Gastrocnemius medialis (tissue), 4 donors: ENCODE results near the gene ALG3. TPM values are rescaled to one million over a fixed set of nuclear protein-coding genes. Genes with fewer than 3 reads are reported as not detected.

Experiments used
- ATAC-seq, 2 donors: fragments of 150-250 bp; one replicate each; pipeline ENCODE4 v1.9.1; 2016
- DNase-seq, 2 donors: peaks; one replicate each; pipeline ENCODE4 v3.0.0-alpha.2; 2019
- H3K27ac ChIP-seq, 4 donors: fragments of 200-600 bp; sonication (generic); 1 replicate in 1 of 4; 2 replicates in 3 of 4; pipeline ENCODE4 v1.5.1; 2016 to 2018; ENCODE audit warnings: mild to moderate bottlenecking in 2 of 4, moderate library complexity in 1 of 4
- H3K27me3 ChIP-seq, 3 donors: fragments of 200-600 bp; sonication (generic) in 2 of 3; 1 replicate in 1 of 3; 2 replicates in 2 of 3; pipeline versions ENCODE4 v1.5.1 to v1.6.0; 2016 to 2019; ENCODE audit warnings: mild to moderate bottlenecking in 1 of 3, moderate library complexity in 1 of 3
- H3K36me3 ChIP-seq, 2 donors: fragments of 200-600 bp; sonication (generic) in 1 of 2; one replicate each; pipeline ENCODE4 v1.5.1; 2017 to 2018
- H3K4me1 ChIP-seq, 2 donors: fragments of 200-600 bp; sonication (generic) in 1 of 2; one replicate each; pipeline ENCODE4 v1.5.1; 2016 to 2017; ENCODE audit warnings: mild to moderate bottlenecking in 2 of 2
- H3K4me3 ChIP-seq, 4 donors: fragments of 200-600 bp; sonication (generic) in 3 of 4; 1 replicate in 1 of 4; 2 replicates in 3 of 4; pipeline ENCODE4 v1.5.1; 2016 to 2019; ENCODE audit warnings: mild to moderate bottlenecking in 2 of 4
- H3K9me3 ChIP-seq, 3 donors: fragments of 200-600 bp; sonication (generic) in 2 of 3; 1 replicate in 1 of 3; 2 replicates in 2 of 3; pipeline ENCODE4 v1.5.1; 2016 to 2019
- POLR2A ChIP-seq, 2 donors: fragments of 450-650 bp; IDR thresholded peaks; one replicate each; pipeline ENCODE4 v1.6.1; 2017; ENCODE audit warnings: antibody characterized with exemption in 2 of 2, mild to moderate bottlenecking in 2 of 2, moderate library complexity in 2 of 2
- in situ Hi-C, 4 donors: fragments of 200-750 bp; cut with MboI; loops; one replicate each; pipeline versions ENCODE4 v1.15.0 to v1.8.0; 2017; ENCODE audit warnings: low sequenced_read_pairs in 4 of 4
- intact Hi-C: fragments of 100-400 bp; cut with DNase I; formaldehyde crosslinking; loops from one replicate; pipeline ENCODE4 v1.15.1; 2023; ENCODE audit warnings: low total_unique reads
- total RNA-seq, 4 donors: library from RNA; depleted of rRNA; stranded (reverse); fragments of >200 nt; gene quantifications; one replicate each; pipeline versions ENCODE4 v1.1.0 to v1.2.3, GENCODE V29; 2016
- TF ChIP-seq, protein P1 (sequence below), 5 experiments: fragments of 450-650 bp in 3 of 5; fragments of 200-600 bp in 2 of 5; sonication (generic) in 2 of 5; IDR thresholded peaks in 4 of 5; conservative IDR thresholded peaks in 1 of 5; 1 replicate in 4 of 5; 2 replicates in 1 of 5; pipeline ENCODE4 v1.5.1; 2016 to 2019; ENCODE audit warnings: antibody characterized with exemption in 5 of 5, mild to moderate bottlenecking in 3 of 5, moderate library complexity in 3 of 5

ALG3 gene
- total RNA-seq, 4 donors from 2014 or later, result 35.0 to 58.1 (median 50.1) TPM

DNA sequence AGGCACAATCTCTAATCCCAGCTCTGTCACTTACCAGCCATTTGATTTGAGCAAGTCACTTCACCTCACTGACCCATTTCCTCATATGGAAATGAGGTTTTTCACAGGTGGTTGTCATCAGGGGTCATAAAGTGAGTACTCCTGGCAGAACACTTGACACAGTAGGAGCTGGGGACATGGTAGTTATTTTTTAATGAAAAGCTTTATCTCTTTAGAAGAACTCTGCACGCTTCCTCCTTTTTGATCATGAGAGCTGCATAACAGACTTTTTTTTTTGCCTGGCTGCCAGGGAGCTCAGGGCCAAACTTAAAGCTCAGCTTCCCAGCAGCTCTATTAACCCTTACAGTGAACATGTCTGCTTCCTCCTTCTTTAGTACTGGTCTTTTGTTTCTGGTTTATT, 11.0 kb downstream of the ALG3 start:
- TF ChIP-seq, protein P1, sequence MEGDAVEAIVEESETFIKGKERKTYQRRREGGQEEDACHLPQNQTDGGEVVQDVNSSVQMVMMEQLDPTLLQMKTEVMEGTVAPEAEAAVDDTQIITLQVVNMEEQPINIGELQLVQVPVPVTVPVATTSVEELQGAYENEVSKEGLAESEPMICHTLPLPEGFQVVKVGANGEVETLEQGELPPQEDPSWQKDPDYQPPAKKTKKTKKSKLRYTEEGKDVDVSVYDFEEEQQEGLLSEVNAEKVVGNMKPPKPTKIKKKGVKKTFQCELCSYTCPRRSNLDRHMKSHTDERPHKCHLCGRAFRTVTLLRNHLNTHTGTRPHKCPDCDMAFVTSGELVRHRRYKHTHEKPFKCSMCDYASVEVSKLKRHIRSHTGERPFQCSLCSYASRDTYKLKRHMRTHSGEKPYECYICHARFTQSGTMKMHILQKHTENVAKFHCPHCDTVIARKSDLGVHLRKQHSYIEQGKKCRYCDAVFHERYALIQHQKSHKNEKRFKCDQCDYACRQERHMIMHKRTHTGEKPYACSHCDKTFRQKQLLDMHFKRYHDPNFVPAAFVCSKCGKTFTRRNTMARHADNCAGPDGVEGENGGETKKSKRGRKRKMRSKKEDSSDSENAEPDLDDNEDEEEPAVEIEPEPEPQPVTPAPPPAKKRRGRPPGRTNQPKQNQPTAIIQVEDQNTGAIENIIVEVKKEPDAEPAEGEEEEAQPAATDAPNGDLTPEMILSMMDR (IDR thresholded peaks at IDR 0.05 in 4 of 5, conservative IDR thresholded peaks at IDR 0.05 in 1 of 5), result no peak
- no peak for TF ChIP-seq POLR2A (IDR thresholded peaks at IDR 0.05)
- Histone ChIP-seq H3K27me3 (no peaks in the 10 kb centered on the region), H3K9me3 (no peaks in the 10 kb centered on the region), H3K27ac (no peak overlapping the region), H3K36me3 (peaks cover 0 to 7% of the 10 kb centered on the region in 2 donors), H3K4me1 (no peaks in the 10 kb centered on the region), H3K4me3 (no peak overlapping the region)
- no peak for DNase-seq
- intact Hi-C loops (no loop called here), in situ Hi-C loops (loop anchor here in 2 of 4 donors (25.0 kb wide), 2 partner anchors 101 to 351 kb away; partner anchors contain the start of genes EIF2B5 (in 1 of the 2) and PARL (in 1 of the 2))
- no peak for ATAC-seq

DNA sequence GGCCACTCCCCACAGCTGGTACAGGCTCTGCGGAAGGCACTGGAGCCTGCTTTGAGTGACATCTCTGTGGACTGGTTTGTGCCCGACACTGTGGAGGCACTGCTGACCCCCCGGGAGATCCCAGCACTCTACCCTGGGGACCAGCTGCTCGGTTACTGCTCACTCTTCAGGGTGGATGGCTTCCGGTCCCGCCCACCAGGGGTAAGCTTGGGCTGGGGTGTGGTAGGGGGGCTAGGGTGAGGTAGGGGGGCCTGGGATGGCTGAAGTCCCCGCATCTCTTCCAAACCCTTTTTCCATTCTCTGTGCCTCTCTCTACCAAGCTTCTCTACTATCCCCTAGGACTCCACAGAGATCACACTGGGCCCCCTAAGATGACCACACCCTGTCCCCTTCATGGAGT, 11.6 kb downstream of the ALG3 start:
- Histone ChIP-seq H3K4me1 (no peaks in the 10 kb centered on the region), H3K27me3 (peaks cover 0 to 3% (median 3%) of the 10 kb centered on the region in 3 donors), H3K9me3 (no peaks in the 10 kb centered on the region), H3K4me3 (no peak overlapping the region), H3K27ac (no peak overlapping the region), H3K36me3 (peaks cover 0 to under 1% of the 10 kb centered on the region in 2 donors)
- intact Hi-C loops, result no loop called here
- in situ Hi-C loops, result loop anchor here in 2 of 4 donors (25.0 kb wide), 2 partner anchors 100 to 350 kb away; partner anchors contain the start of genes EIF2B5 (in 1 of the 2) and PARL (in 1 of the 2)
- no peak for TF ChIP-seq POLR2A (IDR thresholded peaks at IDR 0.05)
- TF ChIP-seq, protein P1 (IDR thresholded peaks at IDR 0.05 in 4 of 5, conservative IDR thresholded peaks at IDR 0.05 in 1 of 5), result no peak
- ATAC-seq, result no peak
- DNase-seq, result no peak

DNA sequence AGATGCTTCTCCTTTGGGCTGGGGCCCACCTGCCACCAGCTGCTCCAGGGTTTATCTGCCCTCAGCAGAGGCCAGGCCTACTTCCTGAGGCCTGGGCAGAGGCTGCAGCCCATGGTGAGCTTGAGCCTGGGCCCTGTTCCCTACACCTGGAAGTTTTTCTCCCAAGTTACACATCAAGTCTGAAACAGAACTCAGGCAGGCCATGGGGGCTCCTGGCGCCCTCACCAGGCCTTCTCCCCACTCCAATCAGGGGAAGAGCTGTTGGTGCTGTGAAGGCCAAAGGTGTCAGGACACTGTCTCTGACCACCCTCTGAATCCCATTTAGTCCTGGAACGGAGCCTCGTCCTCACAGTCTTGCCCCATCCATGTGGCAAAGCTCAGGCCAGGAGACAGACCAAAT, 12.1 kb downstream of the ALG3 start:
- in situ Hi-C loops, result loop anchor here in 2 of 4 donors (25.0 kb wide), 2 partner anchors 99 to 349 kb away; partner anchors contain the start of genes EIF2B5 (in 1 of the 2) and PARL (in 1 of the 2)
- H3K9me3 ChIP-seq, result no peaks in the 10 kb centered on the region
- H3K27ac ChIP-seq, result no peak overlapping the region
- TF ChIP-seq POLR2A (IDR thresholded peaks at IDR 0.05), result no peak
- TF ChIP-seq, protein P1 (IDR thresholded peaks at IDR 0.05 in 4 of 5, conservative IDR thresholded peaks at IDR 0.05 in 1 of 5), result no peak
- intact Hi-C loops, result no loop called here
- H3K4me3 ChIP-seq, result no peak overlapping the region
- H3K36me3 ChIP-seq, result no peaks in the 10 kb centered on the region
- no peaks in the 10 kb centered on the region for H3K4me1 ChIP-seq
- DNase-seq (no peak), ATAC-seq (no peak)
- H3K27me3 ChIP-seq, result peaks cover 4 to 9% (median 7%) of the 10 kb centered on the region in 3 donors

DNA sequence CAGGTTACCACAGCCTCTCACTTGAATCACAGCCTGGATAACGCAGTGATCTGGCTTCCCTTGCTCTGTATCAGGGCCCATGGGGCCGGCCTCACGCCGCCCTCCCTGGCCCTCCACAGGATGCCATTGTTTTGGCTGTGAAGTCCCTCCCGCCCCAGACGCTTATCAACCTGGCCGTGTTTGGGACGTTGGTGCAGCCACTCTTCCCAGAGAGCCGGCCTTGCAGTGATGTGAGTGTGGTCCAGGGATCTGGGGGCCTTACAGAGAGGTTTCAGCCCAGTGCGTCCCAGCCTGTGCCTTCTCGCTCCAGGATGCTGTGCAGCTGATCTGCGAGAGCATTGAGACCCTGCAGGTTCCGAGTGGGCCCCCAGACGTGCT, 12.7 kb downstream of the ALG3 start:
- peaks cover 10 to 15% (median 14%) of the 10 kb centered on the region in 3 donors for H3K27me3 ChIP-seq
- in situ Hi-C loops, result loop anchor here in 2 of 4 donors (25.0 kb wide), 2 partner anchors 99 to 349 kb away; partner anchors contain the start of genes EIF2B5 (in 1 of the 2) and PARL (in 1 of the 2)
- ATAC-seq, result no peak
- DNase-seq, result no peak
- intact Hi-C loops, result no loop called here
- no peaks in the 10 kb centered on the region for H3K4me1 ChIP-seq
- no peak overlapping the region for H3K27ac ChIP-seq
- no peaks in the 10 kb centered on the region for H3K9me3 ChIP-seq
- H3K36me3 ChIP-seq, result no peaks in the 10 kb centered on the region
- H3K4me3 ChIP-seq, result no peak overlapping the region
- no peak for TF ChIP-seq POLR2A (IDR thresholded peaks at IDR 0.05)
- TF ChIP-seq, protein P1 (IDR thresholded peaks at IDR 0.05 in 4 of 5, conservative IDR thresholded peaks at IDR 0.05 in 1 of 5), result no peak
